OCI-LY3 (cell line): ENCODE data around the gene THRB.

Source experiments
- H2AFZ ChIP-seq: fragments of 200-600, 300-600 bp; shearing (Covaris generic); 2 replicates; pipeline ENCODE4 v1.6.0; 2014; ENCODE audit warnings: antibody characterized with exemption, low read depth, low read length
- H3K27ac ChIP-seq: fragments of 200-600, 300-600 bp; sonication (generic); 2 replicates; pipeline ENCODE4 v1.5.1; 2014; ENCODE audit warnings: mild to moderate bottlenecking, low read length, moderate library complexity, mixed read lengths
- H3K27me3 ChIP-seq: fragments of 200-600, 300-600 bp; sonication (generic); 2 replicates; pipeline ENCODE4 v1.6.1; 2014; ENCODE audit warnings: low read depth, low read length, mixed read lengths
- H3K36me3 ChIP-seq: fragments of 200-600, 300-600 bp; sonication (generic); replicated peaks from 2 replicates; pipeline ENCODE3; 2014; ENCODE audit warnings: low read depth, low read length, mixed read lengths
- H3K4me1 ChIP-seq: fragments of 300-600, 200-600 bp; sonication (generic); 2 replicates; pipeline ENCODE4 v1.6.1; 2014; ENCODE audit warnings: low read length, mixed read lengths
- H3K4me2 ChIP-seq: fragments of 200-600, 300-600 bp; sonication (generic); 2 replicates; pipeline ENCODE4 v1.6.1; 2014; ENCODE audit warnings: low read length, mixed read lengths
- H3K4me3 ChIP-seq: fragments of 300-600, 200-600 bp; sonication (generic); 2 replicates; pipeline ENCODE4 v1.5.1; 2014; ENCODE audit warnings: antibody characterized with exemption, mild to moderate bottlenecking, low read length, moderate library complexity
- H3K79me2 ChIP-seq: fragments of 300-600, 200-600 bp; shearing (Covaris generic); 2 replicates; pipeline ENCODE4 v1.6.1; 2014; ENCODE audit warnings: mild to moderate bottlenecking, low read length, mixed read lengths
- H3K9ac ChIP-seq: fragments of 300-600, 200-600 bp; shearing (Covaris generic); 2 replicates; pipeline ENCODE4 v1.6.0; 2014; ENCODE audit warnings: mild to moderate bottlenecking, low read length, moderate library complexity
- H3K9me3 ChIP-seq: fragments of 200-600, 300-600 bp; shearing (Covaris generic); 2 replicates; pipeline ENCODE4 v1.6.1; 2014; ENCODE audit warnings: low read length, mixed read lengths; ENCODE audit not compliant: insufficient read depth
- H4K20me1 ChIP-seq: fragments of 200-600, 300-600 bp; sonication (generic); 2 replicates; pipeline ENCODE4 v1.6.1; 2016; ENCODE audit warnings: low read length, mixed read lengths; ENCODE audit not compliant: insufficient read depth
- EZH2phosphoT487 ChIP-seq: fragments of 200-600 bp; shearing (Covaris generic); IDR thresholded peaks from 2 replicates; pipeline ENCODE4 v1.6.1; 2018; ENCODE audit warnings: antibody characterized with exemption, mixed run types, low read depth
- TF ChIP-seq, protein P1 (sequence below): fragments of 200-600, 300-600 bp; sonication (generic); IDR thresholded peaks from 2 replicates; pipeline ENCODE4 v1.5.1; 2014; ENCODE audit warnings: antibody characterized with exemption, low read length, low read depth

Gene THRB

GRCh38 chr3:24462737-24463136 is 31.9 kb downstream of the THRB start:
- no peak for TF ChIP-seq EZH2phosphoT487
- TF ChIP-seq, protein P1, sequence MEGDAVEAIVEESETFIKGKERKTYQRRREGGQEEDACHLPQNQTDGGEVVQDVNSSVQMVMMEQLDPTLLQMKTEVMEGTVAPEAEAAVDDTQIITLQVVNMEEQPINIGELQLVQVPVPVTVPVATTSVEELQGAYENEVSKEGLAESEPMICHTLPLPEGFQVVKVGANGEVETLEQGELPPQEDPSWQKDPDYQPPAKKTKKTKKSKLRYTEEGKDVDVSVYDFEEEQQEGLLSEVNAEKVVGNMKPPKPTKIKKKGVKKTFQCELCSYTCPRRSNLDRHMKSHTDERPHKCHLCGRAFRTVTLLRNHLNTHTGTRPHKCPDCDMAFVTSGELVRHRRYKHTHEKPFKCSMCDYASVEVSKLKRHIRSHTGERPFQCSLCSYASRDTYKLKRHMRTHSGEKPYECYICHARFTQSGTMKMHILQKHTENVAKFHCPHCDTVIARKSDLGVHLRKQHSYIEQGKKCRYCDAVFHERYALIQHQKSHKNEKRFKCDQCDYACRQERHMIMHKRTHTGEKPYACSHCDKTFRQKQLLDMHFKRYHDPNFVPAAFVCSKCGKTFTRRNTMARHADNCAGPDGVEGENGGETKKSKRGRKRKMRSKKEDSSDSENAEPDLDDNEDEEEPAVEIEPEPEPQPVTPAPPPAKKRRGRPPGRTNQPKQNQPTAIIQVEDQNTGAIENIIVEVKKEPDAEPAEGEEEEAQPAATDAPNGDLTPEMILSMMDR: no peak
- Histone ChIP-seq H3K36me3 (no peaks in the 10 kb centered on the region), H3K27ac (no peak overlapping the region), H4K20me1 (no peaks in the 10 kb centered on the region), H3K27me3 (0 out of 2 replicates have a peak, but pooled peaks cover 10% of the 10 kb centered on the region), H3K4me1 (no peaks in the 10 kb centered on the region), H3K79me2 (no peaks in the 10 kb centered on the region), H3K4me2 (no peak overlapping the region), H2AFZ (no peak overlapping the region), H3K9me3 (no peaks in the 10 kb centered on the region), H3K4me3 (no peak overlapping the region), H3K9ac (no peak overlapping the region)

GRCh38 chr3:24460974-24461373 is 33.7 kb downstream of the THRB start:
- H4K20me1 ChIP-seq: no peaks in the 10 kb centered on the region

GRCh38 chr3:24457719-24458118 is 36.9 kb downstream of the THRB start:
- H3K4me1 ChIP-seq: no peaks in the 10 kb centered on the region
- TF ChIP-seq, protein P1: no peak
- TF ChIP-seq EZH2phosphoT487: no peak
- H2AFZ ChIP-seq: no peak overlapping the region
- no peak overlapping the region for H3K4me2 ChIP-seq
- no peak overlapping the region for H3K4me3 ChIP-seq
- peaks cover 8% of the 10 kb centered on the region; the same call in 1 of the 2 replicates for H3K27me3 ChIP-seq
- no peaks in the 10 kb centered on the region for H3K9me3 ChIP-seq
- no peak overlapping the region for H3K27ac ChIP-seq
- H3K9ac ChIP-seq: no peak overlapping the region
- no peaks in the 10 kb centered on the region for H3K79me2 ChIP-seq
- no peaks in the 10 kb centered on the region for H3K36me3 ChIP-seq
- H4K20me1 ChIP-seq: no peaks in the 10 kb centered on the region

More at GRCh38 chr3:24460974-24461373, 33.7 kb downstream of the THRB start:
- no peaks in the 10 kb centered on the region for H3K4me1 ChIP-seq
- no peaks in the 10 kb centered on the region for H3K9me3 ChIP-seq
- no peak overlapping the region for H3K4me3 ChIP-seq
- H3K79me2 ChIP-seq: no peaks in the 10 kb centered on the region
- no peak overlapping the region for H3K4me2 ChIP-seq
- H3K27ac ChIP-seq: no peak overlapping the region
- H3K36me3 ChIP-seq: no peaks in the 10 kb centered on the region
- no peak overlapping the region for H3K9ac ChIP-seq
- TF ChIP-seq, protein P1: no peak
- no peak for TF ChIP-seq EZH2phosphoT487
- H3K27me3 ChIP-seq: no peaks in the 10 kb centered on the region
- no peak overlapping the region for H2AFZ ChIP-seq

GRCh38 chr3:24454856-24455255 is 39.8 kb downstream of the THRB start:
- no peak overlapping the region for H3K4me2 ChIP-seq
- H3K27me3 ChIP-seq: peaks cover 8% of the 10 kb centered on the region; the same call in 1 of the 2 replicates
- H3K27ac ChIP-seq: no peak overlapping the region
- no peak overlapping the region for H3K4me3 ChIP-seq
- H2AFZ ChIP-seq: no peak overlapping the region
- H3K9ac ChIP-seq: no peak overlapping the region
- no peak for TF ChIP-seq EZH2phosphoT487
- TF ChIP-seq, protein P1: no peak
- H3K79me2 ChIP-seq: no peaks in the 10 kb centered on the region
- no peaks in the 10 kb centered on the region for H4K20me1 ChIP-seq
- H3K4me1 ChIP-seq: no peaks in the 10 kb centered on the region
- no peaks in the 10 kb centered on the region for H3K9me3 ChIP-seq
- H3K36me3 ChIP-seq: no peaks in the 10 kb centered on the region
